GM18511 (cell line): ENCODE data around the gene PCBP3.
"Not testable (repeated sequence)": the region's sequence is repeated elsewhere in the genome, so short reads cannot be mapped to it uniquely, and the experiment has no call there.

ENCODE experiments used
- ATAC-seq: cut with Tn5 transposase; IDR thresholded peaks from one replicate; pipeline ENCODE4 v1.9.1; 2021; ENCODE audit warnings: mild to moderate bottlenecking, moderate library complexity; ENCODE audit not compliant: unreplicated experiment

PCBP3 gene

DNA sequence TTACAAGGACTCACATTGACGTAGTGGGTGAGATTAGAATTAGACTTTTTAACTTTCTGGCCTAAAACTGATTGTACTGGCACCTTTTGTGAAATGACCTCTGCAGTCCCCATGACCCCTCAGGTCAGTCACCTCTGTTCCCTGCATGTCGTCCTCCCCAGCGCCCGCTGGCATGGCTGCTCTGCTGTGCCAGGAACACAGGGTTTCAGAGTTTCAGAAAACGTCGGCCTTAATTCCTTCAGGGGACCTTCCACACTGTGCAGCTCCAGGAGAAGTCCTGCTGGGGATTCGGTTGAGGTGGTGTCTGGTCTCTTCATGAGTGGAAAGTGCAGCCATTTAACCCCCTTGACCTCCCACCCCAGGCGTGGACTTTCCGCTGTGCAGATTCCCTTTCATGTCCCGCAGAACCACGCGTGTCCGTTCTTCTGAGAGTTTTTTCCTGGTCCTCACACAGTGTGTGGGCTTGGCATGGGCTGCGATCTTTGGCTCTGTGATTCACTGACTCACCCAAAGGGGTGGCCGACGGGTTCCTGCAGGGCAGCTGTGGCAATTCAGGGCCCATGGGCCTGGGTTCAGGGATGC lies 179.7 kb downstream of the PCBP3 start:
- no peak for ATAC-seq

DNA sequence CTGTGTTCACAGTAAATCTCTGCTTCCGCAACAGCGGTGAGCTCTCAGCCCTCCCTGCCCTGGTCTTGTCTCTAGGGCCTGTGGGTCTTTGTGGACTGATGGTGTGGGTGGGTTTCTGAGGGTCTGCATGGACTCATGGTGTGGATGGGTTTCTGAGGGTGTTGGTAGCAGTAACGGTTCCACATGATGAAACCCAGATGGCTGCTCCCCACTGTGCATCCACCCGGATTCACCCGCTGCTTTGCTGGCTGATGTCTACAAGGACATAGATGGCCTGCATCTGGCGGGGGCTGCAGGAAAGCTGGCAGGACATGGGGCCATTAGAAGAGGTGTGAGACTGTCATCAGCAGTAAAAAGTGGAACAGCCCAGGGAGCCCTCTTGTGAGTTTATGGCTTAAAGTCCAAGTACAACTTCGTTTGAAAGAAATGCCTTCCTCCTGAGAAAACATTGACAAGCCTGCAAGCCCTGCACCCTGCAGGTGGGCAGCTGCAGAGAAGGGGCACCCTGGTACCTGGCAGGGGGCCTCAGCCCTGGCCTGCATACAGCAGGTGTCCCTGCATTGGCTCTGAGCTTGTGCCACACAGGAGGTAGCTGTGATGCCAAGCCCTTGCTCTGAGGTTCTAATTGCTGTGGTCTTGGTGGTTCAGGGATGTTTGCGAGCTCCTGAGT lies 181.2 kb downstream of the PCBP3 start:
- ATAC-seq = no peak

DNA sequence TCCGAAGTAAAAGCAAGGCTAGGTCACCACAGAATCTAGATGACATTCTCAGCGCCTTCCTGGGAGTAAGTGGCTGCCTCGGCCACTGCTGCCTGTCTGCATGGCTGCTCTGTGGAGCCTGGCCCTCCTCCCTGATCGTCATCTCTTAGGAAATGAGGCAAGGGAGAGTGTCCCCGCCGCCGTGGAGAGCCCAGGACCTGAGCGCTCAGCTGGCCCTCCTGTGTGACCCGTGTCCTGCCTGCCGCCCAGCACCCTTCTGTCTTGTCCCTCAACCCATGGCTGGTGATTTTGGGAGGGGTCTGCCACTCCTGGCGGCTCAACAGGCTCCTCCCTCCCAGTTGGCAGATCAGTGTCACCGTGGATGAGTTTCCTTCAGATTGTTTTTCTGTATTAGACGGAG lies 181.7 kb downstream of the PCBP3 start:
- no peak for ATAC-seq

- ATAC-seq = no peak
Observed at GRCh38 chr21:45826676-45827301, 183.3 kb downstream of the PCBP3 start.

DNA sequence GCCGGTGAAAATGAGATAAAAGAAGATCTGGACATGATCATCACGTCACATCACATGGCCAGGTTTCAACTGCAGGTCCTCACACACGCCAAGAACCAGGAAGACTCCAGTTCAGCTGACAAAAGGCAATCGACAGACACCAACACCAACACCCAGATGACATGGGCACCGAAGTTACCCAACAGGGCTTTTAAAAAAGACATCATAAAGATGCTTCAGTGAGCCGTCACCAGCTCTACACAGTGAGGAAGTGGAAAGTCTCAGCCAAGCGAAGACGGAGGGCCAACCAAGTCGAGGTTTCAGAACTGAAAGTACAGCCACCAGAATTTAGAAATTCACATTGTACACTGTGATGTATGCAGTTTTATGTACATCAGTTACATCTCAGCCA lies 183.8 kb downstream of the PCBP3 start:
- no peak for ATAC-seq

- ATAC-seq = no peak
Observed at GRCh38 chr21:45827881-45828579, 184.5 kb downstream of the PCBP3 start.

DNA sequence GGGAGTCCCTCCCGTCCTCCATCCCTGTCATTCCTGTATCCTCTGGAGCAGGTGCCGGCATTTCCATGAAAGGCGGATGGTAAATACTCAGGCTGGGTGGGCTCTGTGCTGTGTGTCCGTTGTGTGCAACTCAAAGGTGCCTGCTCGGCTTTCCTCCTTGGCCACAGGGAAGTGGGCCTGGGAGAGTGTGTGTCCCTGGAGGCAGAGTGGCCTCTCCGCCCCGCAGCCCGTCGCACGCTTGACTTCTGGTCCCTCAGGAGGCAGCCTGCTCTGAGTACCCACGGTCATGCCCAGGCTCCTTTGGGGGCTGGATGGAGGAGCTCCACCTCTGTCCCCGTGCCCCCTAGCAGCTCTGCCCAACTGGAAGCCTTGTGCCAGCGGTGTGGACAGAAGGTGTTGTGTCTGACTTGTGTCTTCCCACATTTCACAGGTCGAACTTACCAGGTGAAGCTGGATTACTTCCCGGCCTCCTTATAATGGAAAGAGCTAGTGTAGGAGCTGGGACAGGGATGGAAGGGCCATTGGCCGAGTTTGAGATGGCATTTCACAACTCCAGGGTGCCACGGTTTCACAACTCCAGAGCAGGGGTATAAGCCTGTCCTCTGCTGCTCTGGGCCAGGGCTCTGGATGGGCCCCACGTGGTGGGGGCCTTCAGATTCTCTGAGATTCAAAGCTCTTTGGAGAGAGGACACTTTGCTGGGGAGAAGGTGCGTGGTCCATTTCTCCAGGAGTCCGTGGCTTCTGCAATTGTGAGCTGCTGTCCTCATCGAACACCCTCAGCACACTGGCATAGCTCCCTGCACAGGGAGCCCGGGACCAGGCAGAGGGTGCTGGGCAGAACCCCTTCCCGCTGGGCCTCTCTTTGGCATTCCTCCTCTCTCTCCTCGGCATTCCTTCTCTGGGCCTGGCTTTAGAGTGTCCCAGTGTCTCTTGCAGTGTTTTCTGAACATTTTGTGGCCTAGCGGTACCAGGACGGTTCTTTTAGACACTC lies 185.3 kb downstream of the PCBP3 start:
- no peak for ATAC-seq

DNA sequence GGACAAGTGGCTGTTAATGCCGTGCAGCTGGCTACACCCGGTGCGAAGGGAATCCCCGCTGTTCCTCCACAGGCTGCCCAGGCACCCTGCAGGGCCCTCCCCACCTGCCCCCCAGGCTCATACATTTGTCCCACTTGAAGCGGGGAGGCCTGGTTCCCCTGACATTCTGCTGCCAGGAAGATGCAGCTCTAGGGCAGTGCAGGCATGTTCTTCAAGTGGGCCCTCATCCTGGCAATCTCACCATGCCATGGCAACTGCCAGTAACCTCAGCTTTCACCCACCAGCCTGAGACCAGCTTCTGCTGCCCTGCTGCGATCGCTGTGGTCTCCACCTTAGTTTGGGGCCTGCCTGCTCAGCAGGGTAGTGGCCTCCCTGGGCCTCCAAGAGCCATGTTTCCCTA lies 186.1 kb downstream of the PCBP3 start:
- no peak for ATAC-seq

DNA sequence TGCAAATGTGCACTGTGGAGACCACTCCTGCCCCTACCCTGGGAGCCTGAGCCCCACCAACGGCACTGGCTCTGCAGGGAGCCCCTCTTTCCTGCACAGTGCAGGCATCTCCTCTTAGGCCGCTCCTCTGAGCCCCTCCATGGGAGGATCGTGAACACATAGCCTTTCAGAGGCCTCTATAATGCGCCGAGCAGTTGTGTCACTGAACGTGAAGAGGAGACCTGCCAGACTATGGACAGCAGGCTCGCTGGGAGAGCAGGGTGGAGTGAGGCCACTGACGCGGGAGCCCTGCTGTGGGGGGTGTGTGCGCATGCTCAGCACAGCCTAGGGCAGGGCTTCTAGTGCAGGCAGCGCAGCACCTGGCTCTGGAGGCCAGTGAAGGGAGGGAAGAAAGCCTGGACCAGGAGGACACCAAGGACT lies 186.7 kb downstream of the PCBP3 start:
- no peak for ATAC-seq

DNA sequence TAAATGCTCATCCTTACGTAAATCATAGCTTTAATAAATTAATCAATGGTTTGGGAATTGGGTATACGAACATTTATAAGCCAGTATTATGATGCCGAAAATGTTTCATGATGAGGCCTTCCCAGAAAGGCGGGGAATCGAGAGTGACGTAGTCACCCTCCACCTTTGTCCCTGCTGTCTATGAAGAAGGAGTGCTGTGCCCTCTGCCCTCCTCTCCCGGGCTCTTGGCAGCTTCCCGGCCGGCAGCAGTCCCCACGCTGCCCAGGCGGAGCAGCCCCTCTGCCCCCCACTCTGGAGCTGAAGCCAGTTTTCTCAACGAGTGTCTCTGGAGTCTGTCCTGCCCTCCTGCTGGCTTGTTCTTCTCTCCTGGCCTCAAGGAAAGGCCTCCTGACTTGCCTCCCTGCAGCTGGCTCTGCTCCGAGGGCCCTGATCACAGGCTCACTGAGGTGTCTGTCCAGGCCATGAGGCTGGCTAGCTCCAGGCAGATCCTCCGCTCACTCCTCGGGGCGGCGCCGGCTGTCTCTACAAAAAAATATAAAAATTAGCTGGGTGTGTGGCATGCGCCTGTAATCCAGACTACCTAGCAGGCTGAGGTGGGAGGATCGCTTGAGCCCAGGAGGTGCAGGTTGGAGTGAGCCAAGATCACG lies 187.3 kb downstream of the PCBP3 start:
- ATAC-seq = no peak

- no peak for ATAC-seq
Observed at GRCh38 chr21:45831991-45832740, 188.6 kb downstream of the PCBP3 start.

DNA sequence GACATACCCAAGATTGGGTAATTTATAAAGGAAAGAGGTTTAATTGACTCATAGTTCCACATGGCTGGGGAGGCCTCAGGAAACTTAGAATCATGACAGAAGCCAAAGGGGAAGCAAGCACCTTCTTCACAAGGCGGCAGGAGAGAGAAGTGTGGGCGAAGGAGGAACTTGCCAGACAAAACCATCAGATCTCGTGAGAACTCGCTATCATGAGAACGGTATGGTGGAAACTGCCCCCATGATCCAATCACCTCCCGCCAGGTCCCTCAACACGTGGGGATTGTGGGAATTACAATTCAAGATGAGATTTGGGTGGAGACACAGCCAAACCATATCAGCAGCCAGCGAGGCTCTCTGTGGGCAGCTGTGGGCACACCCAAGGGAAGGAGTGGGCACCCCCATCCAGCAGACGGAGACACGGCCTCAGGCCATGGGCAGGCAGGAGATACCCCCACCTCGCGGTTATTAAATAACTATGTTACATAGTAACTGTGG lies 189.3 kb downstream of the PCBP3 start:
- not testable (repeated sequence) for ATAC-seq

DNA sequence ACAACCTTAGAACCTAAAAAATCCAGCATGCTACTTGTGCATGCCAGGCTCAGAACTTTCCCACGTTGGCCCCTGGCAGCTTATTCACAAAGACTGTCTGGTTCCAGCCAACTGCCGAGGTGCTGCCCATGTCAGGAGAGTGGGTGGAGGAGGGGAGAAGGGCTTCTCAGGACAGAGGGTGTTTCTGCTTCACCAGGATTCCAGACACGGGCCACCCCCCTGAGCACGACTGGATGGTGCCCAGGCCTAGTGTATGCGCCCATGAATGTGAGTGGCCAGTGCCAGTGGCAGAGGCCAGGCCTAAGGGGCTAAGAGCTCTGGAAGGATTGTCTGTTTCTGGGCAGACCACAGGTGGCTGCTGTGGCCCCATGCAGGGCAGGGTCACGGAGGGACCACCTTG lies 189.9 kb downstream of the PCBP3 start:
- ATAC-seq = no peak

- no peak for ATAC-seq
Observed at GRCh38 chr21:45834026-45834715, 190.6 kb downstream of the PCBP3 start.

DNA sequence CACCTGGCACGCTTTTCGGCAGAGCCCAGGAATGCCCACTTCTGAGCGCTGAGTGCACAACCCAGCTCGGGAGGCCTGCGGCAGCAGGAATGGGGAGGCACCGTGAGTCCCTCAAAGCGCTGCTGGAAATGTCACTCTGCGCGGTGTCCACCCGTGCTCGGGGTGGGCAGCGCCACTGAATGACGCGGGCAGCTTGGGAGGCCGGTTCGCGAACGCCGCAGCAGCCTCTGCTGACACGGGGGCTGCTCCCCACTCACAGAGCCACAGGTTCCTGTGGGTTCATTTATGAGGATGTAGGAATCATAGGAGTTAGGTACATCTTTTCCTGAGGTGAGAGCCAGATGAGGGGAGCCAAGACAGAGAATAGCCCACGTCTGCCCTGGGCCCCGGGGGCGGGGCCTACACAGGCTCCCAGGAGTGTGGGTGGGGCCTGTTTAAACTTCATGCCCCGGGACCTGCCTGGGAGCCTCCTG lies 191.3 kb downstream of the PCBP3 start:
- no peak for ATAC-seq

DNA sequence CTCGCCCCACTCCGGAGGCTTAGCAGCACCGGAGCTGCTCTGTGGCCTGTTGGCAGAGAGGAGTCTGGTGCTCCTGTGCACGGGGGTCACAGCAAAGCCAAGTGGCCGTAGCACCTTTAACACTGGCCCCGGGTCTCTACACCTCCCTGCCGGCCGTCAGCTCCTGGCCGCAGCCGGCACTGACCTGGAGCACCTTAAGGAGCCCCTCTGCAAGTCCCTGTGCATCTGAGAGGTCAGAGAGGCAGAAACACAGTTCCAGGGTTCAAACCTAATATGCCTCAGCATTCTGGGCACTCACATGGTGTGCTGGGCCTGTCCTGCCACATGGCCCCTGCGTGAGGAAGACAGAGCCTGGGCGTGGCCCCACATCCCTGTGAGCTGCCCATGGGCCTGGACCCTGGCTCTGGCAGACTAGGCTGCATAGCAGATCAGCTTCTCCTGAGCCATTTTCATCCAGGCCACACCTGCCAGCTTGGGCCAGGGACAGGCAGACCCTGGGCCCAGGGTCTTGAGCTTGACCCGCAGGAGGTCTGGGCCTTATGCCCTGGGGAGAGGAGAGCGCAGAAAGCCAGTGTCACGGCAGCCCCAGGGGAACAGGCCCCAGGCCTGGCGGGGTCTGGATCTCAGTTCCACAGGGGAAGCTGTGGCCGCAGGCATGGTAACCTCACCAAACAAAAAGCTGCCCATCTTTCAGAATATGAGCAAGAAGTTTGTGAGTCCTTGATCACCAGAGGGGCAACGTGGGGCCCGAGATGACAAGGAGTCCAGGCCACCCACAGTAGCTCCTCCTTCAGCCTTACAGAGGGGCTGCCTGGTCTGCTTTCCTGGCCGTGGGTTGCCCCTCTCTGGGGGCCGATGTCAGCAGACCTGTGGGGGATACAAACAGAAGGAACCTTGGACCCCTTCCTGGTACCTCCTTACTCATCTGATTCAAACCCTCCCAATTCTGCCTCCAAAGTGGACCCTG lies 192.1 kb downstream of the PCBP3 start:
- no peak for ATAC-seq

- no peak for ATAC-seq
Observed at GRCh38 chr21:45836268-45836655, 192.7 kb downstream of the PCBP3 start.
